T-helper 1 cell (primary cell): ENCODE data around the gene GHR.

Experiments
- DNase-seq, 5 donors: peaks; one replicate each; pipeline ENCODE4 v3.0.0-alpha.2; 2012 to 2020

Gene GHR

DNA sequence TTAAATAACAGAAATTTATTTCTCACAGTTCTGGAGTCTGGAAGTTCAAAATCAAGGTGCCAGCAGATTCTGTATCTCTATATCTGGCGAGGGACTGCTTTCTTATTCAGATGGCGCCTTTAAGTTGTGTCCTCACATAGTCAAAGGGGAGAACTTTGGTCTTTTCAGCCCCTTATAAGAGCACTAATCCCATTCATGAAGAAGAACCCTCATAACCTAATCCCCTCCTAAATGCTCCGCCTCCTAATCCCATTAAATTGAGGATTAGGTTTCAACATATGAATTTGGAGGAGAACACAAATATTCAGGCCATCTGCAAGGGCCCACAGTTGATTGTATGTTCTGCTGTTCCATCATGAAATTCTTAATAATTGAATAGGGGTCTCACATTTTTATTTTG, 322.6 kb downstream of the GHR start:
- DNase-seq: no peak

DNA sequence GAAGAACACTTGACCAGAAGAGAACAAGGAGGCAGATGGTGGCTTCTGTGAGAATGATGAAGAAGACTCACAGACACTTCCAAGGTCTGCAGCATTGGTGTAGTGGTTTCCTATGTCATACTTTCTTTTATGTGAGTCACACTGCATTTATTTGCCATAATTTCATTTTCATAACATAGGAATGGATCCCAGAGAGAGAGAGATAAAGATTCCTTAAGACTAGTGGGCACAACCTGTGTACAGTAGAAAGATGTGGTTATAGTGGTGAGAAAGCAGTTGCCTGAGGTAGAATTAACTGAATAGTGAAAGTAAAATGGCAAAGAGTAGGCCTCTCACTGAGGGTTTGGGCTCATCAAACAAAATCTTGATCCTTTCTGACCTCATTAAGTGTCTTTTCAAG, 325.8 kb downstream of the GHR start:
- DNase-seq: peak in 1 of 5 donors; percentile 3

DNA sequence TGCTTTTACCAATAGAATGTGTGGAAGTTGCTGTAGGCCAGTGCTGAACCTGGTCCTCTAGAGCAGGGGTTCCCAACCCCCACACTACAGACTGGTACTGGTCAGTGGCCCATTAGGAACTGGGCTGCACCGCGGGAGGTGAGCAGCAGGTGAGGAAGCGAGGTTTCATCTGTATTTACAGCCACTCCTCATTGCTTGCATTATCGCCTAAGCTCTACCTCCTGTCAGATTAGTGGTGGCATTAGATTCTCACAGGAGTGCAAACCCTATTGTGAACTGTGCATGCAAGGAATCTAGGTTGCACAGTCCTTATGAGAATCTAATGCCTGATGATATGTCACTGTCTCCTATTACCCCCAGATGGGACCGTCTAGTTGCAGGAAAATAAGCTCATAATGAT, 327.3 kb downstream of the GHR start:
- no peak for DNase-seq

DNA sequence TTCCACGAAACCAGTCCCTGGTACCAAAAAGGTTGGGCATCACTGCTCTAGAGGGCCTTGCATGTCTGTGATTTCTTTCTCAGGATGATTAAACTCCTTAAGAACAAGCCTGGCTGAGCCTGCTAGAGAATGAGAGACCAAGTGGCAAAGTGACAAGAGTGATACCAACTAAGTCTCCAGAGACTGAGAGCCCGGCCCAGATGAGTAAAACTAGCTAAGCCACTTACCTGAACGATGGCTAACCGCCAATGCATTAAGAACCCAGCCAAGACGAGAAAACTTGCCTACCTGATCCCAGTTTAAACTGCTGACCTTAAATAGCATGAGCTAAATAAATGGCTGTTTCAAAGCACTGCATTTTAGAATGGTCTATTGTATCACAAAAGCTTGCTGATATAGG, 327.8 kb downstream of the GHR start:
- DNase-seq: no peak

DNA sequence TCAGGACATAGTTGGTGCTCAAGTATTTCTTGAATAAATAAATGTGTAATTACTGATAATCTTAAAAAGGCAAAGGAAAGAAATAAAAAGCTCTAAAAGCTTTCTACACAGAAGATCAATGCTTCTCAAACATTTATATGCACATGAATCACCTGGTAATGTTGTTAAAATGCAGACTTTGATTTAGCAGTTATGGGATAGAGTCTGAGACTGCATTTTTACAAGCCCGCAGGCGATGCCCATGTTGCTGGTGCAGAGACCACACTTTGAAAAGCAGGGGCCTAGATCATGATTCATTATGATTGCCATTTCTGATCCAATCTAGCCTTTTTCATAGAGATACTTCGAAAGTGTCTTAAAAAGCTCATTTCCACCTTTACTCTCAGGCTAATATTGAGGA, 329.9 kb downstream of the GHR start:
- DNase-seq: no peak

DNA sequence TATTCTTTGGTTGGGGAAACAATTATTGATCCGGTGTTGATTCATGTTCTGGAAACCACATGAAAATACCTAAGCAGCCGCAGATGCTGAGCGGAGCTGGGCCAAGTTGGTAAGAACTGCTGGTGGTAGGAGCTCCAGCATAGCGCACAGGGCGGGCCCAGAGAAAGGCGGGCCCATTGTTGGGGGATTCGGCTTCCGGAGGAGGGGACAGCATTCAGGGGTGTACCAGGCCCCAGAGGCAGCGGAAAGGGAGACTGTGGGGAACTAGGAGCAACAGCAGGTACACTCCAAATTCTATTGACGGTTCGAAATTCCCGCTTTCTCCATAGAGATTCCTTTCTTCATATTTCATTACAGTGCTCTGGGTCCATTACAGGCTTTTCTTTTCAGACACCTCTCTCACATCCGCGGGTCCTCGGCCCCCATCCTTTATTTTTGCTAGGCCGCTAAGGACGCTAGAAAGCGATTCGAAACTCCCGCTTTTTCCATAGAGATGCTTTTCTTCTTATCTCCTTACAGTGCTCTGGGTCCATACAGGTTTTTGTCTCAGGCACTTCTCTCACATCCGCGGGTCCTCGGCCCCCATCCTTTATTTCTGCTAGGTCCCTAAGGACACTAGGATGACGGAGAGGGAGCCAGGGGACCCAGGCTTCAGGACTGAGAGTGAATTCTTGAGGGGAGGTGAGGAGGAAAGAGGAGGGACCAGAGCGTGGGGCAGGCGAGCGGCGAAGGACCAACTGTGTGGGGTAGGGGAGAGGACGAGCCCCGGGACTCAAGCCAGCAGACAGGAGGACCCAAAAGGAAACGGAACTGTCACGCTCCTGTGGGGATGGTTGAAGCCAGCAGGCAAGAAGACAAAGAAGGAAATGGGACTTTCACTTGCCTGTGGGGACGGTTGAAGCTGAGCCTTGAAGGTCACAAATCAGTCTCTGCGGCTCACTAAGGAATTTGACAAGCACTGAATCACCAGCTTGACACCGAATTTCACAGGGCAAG, 333.7 kb downstream of the GHR start, which contains the start of gene CCDC152:
TSS of gene CCDC152 (plus strand) at position 213 of the 996 bp plus-strand sequence. CDS start 2,304 bp downstream, outside the sequence.
- DNase-seq: peak; percentile 10 to 30 (median 16)

DNA sequence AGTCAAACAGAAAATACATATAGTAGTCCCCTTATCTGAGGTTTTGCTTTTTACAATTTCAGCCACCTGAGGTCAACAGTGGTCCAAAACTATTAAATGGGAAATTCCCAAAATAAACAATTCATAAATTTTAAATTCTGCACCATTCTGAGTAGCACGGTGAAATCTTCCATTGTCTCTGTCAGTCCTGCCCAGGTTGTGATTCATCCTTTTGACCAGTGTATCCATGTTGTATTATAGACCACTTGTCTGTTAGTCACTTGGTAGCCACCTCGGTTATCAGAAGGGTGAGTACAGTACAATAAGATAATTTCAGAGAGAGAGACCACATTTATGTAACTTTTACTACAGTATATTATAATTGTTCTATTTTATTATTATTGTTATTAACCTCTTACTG, 336.2 kb downstream of the GHR start:
- no peak for DNase-seq

DNA sequence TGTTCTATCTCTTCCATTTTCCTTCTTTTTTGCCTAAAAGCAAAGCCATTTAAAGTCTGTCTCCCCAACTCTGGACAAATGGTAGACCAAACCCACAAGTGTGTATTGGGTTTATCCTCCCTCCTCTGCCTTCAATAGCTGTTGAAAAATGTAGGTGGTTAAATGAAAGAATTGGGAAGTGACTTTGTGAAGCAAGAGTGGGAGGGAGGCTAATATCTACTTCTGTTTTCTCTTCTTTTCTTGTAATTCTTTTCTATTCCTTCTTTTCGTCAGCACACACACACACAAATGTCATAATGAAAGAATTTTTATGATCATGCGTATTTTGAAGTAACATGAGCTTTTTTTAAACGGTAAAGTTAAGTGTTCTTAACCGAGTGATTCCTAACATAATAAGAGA, 337.2 kb downstream of the GHR start:
- no peak for DNase-seq

DNA sequence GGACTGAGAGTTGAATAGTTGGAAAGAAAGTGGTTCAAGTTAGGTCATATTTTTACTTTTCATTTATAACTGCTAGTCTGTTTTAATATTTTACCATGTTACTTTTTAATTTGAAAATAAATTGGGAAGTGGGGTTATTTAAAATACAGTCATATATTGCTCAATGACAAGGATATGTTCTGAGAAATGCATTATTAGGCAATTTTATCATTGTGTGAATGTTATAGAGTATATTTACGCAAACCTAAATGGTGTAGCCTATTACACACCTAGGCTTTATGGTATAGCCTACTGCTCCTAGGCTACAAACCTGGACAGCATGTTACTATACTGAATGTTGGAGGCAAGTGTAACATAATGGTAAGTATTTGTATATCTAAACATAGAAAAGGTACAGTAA, 338.6 kb downstream of the GHR start:
- DNase-seq: no peak

DNA sequence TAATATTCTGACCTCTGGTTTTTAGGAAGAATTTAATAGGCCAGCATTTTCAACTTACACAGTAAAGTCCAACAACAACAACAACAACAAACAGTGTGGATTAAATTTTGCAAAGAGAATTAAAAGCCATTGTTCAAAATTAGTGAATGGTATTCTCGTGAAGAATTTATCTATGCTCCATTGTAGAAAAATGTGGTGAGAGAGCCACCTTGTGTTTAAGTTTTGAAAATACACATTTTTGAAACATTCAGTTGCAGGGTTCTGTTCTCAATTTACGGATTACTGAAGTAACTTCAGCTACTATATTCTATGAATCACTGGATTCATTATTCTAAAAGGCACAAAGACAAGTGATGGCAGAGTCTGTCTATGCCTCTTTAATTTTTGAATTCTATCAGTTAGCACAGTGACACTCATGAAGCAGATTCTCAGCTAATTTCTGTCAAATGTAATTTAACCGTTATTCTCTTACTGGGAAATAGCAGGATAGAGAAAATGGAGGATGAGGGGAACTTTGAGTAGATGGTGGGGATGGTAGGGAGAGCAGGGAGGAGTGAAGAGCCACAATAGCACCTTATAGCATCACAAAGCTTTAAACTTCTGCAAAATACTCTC, 344.4 kb downstream of the GHR start:
- peak in 1 of 5 donors; percentile 14 for DNase-seq

DNA sequence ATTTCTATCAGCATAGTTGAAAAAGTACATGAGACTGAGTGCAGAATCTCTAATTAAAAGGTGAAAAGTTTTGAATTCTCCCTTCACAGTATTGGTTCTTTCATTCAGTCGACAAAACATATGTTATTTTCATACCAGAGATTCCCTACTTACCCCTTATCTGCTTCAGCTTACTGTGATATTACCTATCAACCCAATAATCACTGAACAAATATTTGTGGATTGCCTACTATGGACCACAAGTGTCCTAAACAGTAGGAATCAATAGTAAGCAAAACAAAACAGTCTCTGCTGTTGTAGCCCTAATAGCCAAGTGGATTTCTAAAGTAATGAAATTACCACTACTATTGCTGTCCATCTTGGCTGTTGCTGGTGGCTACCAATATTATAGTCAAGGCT, 344.9 kb downstream of the GHR start:
- DNase-seq: no peak

DNA sequence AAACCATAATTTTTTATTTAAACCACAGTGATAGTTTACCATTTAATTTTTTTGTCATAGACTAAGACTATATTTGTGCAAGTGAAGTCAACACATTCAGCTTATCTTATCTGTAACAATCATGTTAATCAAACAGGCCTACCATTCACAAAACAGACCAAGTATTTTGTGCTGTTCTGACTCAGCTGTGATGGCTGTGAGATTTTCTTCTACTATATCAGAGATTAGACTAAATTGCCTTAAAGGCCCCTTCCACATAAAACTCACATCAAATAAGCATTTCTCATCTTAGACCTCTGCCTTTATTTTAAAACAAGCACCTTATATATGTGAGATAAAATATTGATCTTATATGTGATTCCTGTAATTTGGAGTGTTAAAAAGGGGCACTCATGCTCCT, 346.8 kb downstream of the GHR start:
- no peak for DNase-seq
